HL-60/S4 treated with retinoic acid at 250 ng/mL for 4 days and 3 days (cell line): ENCODE results near the gene CPLX1.

Experiments used
- in situ Hi-C: fragments of 300-500 bp; cut with MboI; formaldehyde crosslinking; loops from 2 replicates; pipeline ENCODE4 v1.7.0; 2022; ENCODE audit warnings: low sequenced_read_pairs

Gene CPLX1

DNA sequence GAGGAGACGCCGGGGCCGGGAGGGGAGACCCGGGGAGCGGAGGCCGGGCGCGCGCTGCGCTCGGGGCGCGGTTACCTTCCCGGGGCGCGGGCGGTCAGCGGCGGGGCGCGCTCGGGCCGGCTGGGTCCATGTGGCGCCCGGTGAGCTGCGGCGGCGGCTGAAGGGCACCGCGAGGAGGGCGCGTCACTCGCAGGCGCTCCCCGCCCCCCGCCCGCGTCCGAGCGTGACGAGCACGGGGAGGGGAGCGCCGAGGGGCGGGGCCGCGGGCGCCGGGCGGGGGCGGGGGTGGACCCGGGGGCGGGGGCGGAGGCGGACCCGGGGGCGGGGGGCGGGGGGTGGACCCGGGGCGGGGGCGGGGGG is at the start of gene CPLX1:
Gene CPLX1, minus strand, starts transcription at position 159 of the 360 bp plus-strand sequence. CDS start 1,607 bp downstream, outside the sequence.
- in situ Hi-C loops = no loop called here

DNA sequence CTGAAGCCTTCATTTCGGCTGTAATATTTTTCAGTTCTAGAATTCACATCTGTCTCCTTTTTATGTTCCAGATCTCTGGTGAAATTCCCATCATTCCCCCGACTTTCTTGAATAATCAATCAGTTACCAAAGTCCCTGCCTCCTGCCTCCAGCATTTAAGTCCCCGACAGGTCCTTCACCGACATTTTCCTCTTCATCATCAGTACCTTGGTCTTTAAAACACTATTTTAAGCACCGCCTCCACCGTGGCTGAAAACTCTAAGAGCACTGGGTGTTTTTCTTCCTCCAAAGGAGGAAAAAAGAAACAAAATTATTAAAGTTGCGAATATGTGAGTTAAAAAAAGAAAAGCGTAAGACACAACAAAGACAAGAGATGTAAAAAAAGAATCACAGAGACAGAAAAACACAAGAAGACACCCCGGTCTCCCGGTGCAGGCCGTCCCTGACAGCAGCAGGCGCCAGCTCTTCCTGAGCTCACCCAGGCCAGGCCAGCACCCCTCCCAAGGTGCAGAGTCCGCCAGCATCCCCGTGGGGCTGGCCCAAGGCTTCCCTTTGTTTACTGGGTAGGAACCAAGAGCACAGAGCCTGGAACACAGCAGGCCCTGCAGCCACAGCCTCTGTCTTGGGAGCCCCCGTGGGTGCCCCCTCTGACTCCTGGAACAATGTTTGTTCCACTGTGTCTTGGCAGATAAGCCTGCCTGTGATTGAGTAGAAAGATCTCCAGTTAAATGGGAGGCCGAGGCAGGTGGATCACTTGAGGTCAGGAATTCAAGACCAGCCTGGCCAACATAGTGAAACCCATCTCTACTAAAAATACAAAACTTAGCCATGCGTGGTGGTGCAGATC is 49.3 kb upstream of the CPLX1 start:
- in situ Hi-C loops = no loop called here

DNA sequence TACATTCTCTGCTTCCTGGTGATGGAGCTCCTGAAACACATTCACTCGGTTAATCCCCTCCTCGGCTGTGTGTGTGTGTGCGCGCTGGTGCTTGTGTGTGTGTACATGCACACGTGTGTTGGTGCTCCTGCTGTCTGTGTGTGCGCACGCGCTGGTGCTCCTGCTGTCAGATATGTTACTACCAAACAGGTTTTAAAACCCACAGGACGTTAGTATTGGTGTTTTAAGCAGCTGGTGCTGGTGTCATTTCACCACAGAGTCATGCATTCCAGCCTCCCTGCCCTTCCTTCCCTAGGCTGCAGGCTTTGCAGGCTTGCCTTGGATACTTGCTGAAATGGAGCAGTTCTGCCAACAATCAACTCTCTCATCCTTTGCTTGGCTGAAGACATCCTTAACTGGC is 48.1 kb upstream of the CPLX1 start:
- in situ Hi-C loops = no loop called here

DNA sequence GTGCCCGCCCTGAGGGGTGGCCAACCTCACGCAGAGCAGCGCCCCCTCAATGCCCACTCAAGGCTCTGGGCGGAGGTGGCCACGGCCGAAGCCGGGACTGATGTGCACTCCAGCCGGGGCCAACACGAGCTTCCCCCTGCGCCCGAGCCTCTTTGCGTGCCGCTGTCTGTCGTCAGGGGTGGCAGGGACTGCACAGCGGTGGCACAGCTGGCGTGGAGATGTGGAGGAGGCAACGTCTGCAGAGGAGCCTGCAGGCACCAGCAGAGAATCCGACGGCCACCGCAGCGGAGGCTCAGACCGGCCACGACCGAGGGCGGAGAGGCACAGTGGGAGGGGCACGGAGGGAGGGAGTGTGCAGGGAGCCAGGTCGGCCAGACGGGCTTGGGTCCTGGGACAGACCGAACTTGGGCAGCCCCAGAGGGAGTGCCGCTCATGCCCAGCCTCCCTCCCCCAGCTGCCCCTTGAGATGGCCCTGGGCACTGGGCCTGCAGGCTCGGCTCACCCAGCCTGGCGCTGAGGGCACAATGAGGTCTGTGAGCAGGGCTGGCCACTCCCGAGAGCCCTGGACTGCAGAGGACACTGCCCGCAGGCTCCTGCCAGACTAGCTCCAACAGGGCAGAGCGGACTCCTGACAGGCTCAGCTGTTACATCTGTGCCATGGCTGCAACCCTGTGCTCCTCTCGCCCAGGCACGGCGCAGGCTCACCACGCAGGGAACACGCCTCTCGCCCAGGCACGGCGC is 46.5 kb upstream of the CPLX1 start:
- in situ Hi-C loops = no loop called here

DNA sequence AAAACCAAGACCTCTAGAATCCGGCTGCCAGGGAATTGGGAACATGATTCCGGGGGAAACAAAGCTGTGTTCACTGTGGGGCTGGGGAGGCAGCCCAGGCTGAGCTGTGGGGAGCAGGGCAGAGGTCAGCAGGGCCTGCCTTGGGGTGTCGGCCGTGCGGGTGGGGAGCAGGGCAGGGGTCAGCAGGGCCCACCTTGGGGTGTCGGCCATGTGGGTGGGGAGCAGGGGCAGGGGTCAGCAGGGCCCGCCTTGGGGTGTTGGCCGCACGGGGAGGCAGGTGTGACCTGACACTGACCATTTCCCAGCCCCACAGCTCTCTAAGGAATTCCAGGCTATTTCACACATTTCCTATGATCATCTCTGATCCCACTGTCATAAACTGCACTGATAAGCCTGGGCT is 45.6 kb upstream of the CPLX1 start:
- in situ Hi-C loops = no loop called here

DNA sequence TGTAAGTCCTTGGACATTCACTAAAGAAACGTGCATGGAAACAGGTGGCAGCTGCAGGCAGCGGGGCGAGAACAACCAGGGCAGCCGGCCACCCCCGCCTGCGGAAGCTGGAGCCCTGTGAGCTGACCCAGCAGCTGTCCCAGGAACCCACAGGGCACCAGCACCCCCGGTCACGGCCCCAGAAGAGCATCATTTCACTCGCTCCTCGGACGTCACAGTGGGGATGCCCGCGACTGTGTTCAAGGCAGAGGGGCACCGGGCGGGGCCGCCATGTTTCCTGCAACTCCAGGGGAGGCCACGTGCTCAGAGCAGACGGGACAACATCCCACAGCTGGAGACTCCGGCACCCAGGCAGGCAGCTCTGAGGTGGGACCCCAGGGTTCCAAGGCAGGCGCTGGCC is 45.0 kb upstream of the CPLX1 start:
- in situ Hi-C loops = no loop called here

DNA sequence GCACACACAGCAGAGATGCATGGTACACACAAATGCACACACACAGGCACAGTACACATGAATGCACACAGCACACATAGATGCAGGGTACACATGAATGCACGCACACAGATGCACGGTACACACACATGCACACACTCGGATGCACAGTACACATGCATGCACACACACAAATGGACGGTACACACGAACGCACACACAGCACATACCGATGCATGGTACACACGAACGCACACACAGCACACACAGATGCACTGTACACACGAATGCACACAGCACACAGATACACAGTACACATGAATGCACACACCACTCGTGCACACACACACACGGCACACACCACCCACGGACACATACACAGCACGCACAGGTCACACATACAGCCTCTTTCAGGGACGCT is 43.8 kb upstream of the CPLX1 start:
- in situ Hi-C loops = no loop called here

DNA sequence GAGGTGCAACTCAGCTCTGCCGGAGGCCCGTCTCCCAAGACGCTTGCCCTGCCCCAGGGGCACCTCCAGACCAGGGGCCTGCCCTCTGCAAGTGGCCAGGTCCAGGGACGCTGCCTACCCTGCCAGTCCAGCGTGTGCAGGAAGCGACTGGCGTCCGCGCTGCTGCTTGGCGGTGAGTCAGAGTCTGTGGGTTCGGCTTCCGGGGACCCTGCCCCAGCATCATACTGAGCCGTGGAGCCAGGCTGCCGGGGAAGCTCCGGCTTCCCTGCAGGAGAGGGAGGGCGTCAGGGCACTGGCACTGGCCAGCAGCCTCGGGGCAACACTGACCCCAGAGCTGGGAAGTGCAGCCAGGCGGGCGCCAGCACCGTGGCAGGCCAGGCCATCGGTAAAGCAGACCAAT is 42.5 kb upstream of the CPLX1 start:
- in situ Hi-C loops = no loop called here

DNA sequence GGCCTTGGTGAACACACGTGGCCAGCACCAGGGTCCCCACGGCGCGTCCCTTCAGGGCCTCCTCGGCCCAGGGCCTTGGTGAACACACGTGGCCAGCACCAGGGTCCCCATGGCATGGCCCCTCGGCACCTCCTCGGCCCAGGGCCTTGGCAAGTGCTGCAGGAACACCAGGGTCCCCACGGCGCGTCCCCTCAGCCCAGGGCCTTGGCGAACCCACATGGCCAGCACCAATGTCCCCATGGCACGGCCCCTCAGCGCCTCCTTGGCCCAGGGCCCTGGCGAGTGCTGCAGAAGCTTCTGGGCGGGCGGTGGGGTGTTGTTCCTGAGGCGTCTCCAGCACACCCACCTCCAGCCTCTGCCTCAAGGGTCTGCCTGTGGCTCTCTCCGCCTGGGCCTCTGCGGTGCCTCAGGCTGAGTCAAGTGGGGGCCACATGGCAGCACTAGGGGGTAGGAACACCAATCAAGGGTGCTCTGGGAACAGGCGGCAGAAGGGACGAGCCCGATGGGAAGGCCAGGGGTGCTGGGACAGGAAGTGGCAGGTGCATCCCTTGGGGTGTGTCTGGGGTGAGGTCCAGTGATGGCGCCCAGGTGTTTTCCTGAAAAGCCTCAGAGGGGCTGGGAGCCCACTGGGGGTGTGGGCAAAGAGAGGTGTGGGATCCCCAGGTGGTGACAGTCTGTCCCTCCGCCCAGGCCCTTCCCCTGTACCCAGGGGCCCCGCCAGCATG is 41.8 kb upstream of the CPLX1 start:
- in situ Hi-C loops = no loop called here

DNA sequence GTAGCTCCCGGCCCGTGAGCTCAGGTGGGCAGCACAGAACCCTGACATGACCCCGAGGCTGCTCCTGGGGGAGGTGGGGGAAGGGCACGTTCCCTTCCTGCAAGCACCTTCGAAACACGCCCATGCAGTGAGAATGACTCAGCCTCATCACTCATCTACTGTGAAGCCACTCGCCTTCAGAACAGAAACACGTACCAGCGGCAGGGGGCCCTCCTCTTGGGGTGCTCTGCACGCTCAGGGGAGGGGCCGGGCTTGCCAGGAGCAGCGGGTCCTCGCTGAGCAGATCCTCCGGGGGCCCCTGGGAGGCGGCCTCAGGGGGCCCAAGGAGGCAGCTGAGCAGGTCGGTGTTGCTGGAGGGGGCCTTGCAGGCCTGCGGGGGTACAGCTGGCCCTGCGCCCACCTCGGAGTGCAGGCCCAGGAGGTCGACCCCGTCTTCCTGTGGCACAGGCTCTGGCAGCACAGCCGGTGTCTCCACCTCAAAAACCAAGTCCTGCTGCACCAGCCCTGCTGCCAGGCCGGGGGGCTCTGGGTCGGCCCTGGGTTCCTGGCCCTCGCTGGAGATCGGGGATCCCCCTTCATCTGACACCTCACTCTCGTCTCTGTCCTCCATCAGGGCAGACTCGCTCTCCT is 40.9 kb upstream of the CPLX1 start:
- in situ Hi-C loops = no loop called here

DNA sequence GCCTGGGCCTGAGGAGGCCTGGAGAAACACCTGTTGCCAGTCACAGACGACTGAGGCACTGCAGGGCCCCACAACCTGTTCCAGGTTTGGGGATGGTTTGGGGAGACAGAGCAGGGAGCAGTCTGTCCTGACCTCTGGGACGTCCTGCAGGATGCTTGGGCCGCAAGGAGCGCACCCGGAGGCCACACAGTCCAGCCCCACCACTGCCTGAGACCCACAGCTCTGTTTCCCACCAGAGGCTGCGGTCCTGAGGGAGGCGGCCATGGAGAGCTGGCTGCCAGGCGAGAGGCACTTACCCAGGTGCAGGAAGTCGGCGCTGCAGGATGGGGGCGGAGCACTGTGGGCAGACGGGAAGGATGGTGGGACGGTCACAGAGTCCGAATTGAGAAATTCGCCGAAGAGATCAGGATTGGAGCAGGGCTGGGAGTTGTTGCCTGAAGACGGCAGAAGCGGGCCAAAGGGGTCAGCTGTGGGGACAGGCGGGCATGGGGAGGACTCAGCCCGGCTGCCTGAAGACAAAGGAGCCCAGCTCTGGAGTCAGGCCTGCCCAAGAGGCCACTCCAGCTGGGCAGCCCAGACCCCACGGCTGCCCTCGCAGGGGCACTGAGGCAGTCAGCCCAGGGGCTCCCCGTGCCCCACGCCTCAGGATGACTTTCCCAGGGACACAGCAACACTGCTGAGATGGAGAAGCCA is 40.3 kb upstream of the CPLX1 start:
- in situ Hi-C loops = no loop called here

DNA sequence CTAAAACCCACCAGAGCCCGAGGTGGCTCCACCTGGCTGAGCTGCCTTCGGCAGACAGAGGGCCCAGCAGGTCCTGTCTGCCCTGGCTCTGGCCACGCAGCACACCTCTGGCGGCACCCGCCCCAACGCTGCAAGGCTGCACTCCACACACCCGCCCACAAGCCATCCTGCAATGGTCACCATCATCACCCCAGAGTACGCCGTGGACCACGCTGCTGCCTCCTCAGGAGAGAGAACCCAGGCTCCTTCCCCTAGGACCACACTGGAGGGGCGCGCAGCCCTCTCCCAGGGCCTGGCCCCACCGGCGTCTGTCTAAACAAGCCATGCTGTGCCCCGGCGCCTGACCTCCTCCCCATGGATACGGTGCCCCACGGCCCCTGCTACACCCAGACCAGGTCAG is 39.6 kb upstream of the CPLX1 start:
- in situ Hi-C loops = no loop called here

DNA sequence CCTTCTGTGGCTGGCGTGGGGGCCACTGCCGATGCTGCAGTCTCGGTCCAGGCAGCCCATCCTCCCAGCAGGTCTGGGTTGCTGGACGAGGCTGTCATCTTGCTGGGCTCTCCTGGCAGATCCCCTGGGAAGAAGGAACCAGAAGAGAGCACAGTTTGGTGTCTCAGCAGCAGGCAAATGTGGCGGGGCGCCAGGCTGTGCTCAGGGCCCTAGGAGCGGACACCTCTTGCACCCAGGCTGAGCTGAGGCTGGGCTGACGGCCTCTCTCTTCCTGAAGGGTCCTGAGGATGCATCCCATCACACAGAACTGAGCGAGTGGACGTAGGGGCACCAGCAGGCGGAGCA is 39.2 kb upstream of the CPLX1 start:
- in situ Hi-C loops = no loop called here

DNA sequence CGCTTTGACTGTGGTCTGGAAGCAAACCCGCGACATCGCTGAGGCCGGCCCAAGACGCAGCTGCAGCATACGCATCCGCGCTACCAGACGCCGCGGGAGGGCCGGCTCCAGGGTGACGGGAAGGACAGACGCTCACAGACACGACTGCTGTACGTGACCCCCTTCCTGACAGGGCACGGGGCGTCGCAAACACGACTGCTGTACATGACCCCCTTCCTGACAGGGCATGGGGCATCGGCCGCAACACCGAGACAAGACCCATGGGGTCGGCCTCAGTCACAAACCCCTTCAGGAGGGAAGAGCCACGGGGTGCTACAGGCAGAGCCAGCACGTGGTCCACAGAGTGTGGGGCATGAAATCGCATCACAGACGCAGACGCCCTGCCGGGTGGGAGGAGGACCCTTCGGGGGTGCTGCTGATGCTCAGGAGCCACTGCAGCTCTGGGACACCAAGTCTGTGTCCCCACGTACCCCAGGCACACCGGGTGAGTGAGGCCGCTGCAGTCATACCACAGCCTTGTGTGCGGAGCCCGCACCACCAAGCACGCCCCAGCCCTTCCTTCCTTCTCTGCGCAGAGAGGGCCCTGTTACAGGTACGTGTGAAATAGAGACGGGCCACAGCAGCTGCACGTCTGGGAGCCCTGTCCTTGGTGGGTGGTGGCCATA is 38.7 kb upstream of the CPLX1 start:
- in situ Hi-C loops = no loop called here

DNA sequence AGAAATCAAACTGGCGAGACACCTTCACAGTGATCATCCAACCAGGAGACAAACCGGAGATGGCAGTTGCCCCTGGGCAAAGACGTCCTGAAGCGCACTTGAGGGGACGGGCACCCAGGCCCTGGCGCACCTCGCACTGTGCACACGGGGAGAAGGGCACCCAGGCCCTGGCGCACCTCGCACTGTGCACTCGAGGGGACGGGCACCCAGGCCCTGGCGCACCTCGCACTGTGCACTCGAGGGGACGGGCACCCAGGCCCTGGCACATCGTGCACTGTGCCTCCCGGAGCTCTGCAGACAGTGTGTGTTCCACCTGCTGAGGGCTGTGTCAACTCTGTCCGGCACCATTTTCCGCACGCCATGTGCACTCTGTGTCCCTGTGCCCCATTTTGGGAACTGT is 34.6 kb upstream of the CPLX1 start:
- in situ Hi-C loops = no loop called here

DNA sequence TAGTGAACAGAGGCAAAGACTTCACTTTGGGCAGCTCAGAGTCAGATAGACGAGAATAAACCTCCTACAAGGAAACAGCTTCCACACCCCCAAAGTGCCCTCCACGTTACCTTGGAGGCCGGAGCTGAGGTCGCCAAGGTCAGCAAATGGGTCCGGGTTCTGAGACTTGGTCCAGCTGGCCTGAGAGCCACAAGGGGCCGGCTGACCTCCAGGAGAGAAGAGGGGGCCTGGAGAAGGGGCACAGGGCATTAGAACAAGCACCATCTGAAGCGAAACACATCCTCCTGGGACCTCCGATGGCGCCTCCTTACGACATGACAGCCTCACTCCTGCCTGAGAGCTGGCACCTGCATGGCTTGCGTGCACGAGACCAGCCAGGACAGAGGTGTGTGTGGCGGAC is 33.6 kb upstream of the CPLX1 start:
- in situ Hi-C loops = no loop called here

DNA sequence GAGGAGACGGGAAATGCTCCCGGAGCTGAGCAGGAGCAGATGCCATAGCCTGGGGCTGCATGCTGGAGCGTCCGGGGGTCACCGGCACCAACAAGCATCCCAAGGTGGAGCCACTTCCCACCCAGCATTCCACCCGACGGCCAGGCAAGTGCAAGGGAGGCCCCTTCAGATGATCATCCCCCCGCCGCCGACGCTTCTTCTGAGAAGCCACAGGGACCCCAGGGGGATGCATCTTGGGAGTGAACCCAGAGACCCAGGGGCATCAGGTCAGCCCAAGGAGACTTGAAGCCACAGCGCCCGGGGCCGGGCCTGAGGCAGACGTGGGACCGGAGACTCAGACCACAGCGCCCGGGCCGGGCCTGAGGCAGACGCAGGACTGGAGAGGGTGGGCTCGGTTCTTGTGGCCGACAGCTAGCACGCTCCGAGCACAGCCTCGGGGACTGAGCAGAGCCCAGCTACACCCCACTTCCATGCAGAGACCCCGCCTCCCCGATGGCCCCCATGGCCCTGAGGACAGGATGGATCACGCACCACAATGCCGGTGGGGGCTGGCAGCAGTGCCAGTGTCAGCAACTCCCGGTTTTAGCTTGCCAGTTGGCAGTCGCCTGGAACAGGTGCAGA is 33.0 kb upstream of the CPLX1 start:
- in situ Hi-C loops = no loop called here

DNA sequence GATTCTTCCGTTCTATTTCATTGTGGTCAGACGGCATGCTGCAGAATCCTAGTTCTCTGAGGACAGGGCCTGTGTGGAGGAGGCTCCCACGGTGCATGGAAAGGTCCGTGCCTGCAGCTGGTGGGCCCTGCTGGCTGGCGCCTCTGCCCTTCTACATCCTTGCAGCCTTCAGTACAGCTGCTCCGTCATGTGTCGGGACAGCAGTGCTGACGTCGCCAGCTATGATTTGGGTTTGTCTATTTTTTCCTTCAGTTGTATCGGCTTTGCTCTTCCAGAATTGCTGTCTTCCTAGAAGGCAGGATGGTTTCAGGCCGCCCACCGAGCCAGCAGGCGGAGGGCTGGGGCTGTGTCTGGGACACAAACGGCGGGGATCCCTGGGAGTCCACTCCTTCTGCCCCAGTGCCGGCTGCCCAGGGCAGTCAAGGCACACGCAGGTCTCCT is 32.1 kb upstream of the CPLX1 start:
- in situ Hi-C loops = no loop called here

DNA sequence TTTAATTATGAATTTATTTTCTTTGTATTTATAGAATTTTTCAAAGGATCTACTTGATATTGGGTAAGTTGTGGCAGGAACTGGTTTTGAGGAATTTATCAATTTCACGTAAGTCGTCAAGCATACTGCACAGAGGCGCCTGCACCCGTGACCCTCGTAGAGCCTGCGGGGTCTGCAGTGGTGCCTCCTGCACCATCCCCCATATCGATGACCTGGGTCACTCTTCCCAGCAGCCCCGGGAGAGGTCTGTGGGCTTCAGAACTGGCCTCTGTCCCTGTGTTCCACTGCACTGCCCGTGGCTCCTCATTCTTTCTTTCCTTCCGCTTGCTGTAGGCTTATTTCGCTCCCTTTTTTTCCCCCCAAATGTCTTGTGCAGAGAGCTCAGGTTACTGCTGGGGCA is 31.5 kb upstream of the CPLX1 start:
- in situ Hi-C loops = no loop called here
